ENCODE results near the gene SLCO1C1. TPM values are rescaled to one million over a fixed set of nuclear protein-coding genes. Genes with fewer than 3 reads are reported as not detected.
"Not testable (repeated sequence)": the region's sequence is repeated elsewhere in the genome, so short reads cannot be mapped to it uniquely, and the experiment has no call there.

The SLCO1C1 gene
- total RNA-seq, 1 donor from 2014 or later, result not detected

DNA sequence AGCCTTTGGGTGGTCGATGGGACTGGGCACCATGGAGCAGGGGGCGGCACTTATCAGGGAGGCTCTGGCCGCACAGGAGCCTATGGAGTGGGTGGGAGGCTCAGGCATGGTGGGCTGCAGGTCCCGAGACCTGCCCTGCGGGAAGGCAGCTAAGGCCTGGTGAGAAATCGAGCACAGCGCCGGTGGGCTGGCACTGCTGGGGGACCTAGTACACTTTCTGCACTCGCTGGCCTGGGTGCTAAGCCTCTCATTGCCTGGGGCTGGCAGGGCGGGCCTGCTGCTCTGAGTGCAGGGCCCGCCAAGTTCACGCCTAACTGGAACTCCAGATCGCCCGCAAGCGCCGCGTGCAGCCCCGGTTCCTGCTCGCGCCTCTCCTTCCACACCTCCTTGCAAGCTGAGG, 82.3 kb downstream of the SLCO1C1 start:
- Histone ChIP-seq H2AFZ (ENCODE audit: low read depth, low read length) (no peak overlapping the region), H3K4me2 (ENCODE audit: low read length) (no peak overlapping the region), H3K4me1 (ENCODE audit: insufficient read depth, low read length) (no peaks in the 10 kb centered on the region), H3K4me3 (ENCODE audit: insufficient read depth, low read depth, low read length) (no peak overlapping the region), H3K27me3 (ENCODE audit: insufficient read depth, low read length) (no peaks in the 10 kb centered on the region), H3K27ac (ENCODE audit: low read depth, low read length) (no peak overlapping the region), H3K9me3 (ENCODE audit: insufficient read depth, low read depth, low read length) (no peaks in the 10 kb centered on the region), H4K20me1 (ENCODE audit: insufficient read depth, low read length) (no peaks in the 10 kb centered on the region), H3K36me3 (ENCODE audit: insufficient read depth, low read length) (no peaks in the 10 kb centered on the region), H3K79me2 (ENCODE audit: insufficient read depth, low read length) (no peaks in the 10 kb centered on the region), H3K9ac (ENCODE audit: low read length) (no peak overlapping the region)
- H3K9me3 Mint-ChIP-seq (ENCODE audit: unreplicated experiment), result peaks cover 7% of the 10 kb centered on the region
- peaks cover 2% of the 10 kb centered on the region for H3K4me1 Mint-ChIP-seq (ENCODE audit: low read depth, unreplicated experiment)
- H3K36me3 Mint-ChIP-seq (ENCODE audit: low read depth, unreplicated experiment), result no peaks in the 10 kb centered on the region
- no peak overlapping the region for H3K27ac Mint-ChIP-seq (ENCODE audit: unreplicated experiment)
- TF ChIP-seq CTCF (IDR thresholded peaks at IDR 0.05; ENCODE audit: insufficient read depth, low read depth, low read length) (no peak), EZH2 (IDR thresholded peaks at IDR 0.05; ENCODE audit: insufficient read depth, low read length) (no peak)
- no peak overlapping the region for H3K4me3 Mint-ChIP-seq (ENCODE audit: unreplicated experiment)
- no peak for DNase-seq (ENCODE audit: low read depth)
- no peaks in the 10 kb centered on the region for H3K27me3 Mint-ChIP-seq (ENCODE audit: low read depth, unreplicated experiment)
- no peak for FAIRE-seq

DNA sequence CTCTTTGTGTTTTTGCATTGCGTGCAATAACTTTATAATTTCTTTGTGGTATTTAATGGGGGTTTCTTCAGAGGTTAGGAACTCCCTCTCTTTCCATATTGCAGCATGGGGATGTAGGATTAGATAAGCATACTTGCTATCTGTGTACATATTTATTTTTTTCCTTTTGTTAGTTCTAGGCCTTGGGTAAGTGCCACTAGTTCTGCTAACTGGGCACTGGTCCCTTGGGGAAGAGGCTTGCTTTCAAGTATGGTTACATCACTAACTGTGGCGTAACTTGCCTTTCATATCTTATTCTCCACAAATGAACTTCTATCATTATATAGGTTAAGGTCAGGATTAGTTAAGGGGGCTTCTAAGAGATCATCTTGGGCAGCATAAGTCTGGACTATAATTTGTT, 83.8 kb downstream of the SLCO1C1 start:
- H3K4me3 Mint-ChIP-seq (ENCODE audit: unreplicated experiment), result no peak overlapping the region
- H3K27me3 ChIP-seq (ENCODE audit: insufficient read depth, low read length), result no peaks in the 10 kb centered on the region
- TF ChIP-seq CTCF (IDR thresholded peaks at IDR 0.05; ENCODE audit: insufficient read depth, low read depth, low read length), result no peak
- TF ChIP-seq EZH2 (IDR thresholded peaks at IDR 0.05; ENCODE audit: insufficient read depth, low read length), result no peak
- no peaks in the 10 kb centered on the region for H4K20me1 ChIP-seq (ENCODE audit: insufficient read depth, low read length)
- no peak overlapping the region for H3K27ac ChIP-seq (ENCODE audit: low read depth, low read length)
- H3K4me1 Mint-ChIP-seq (ENCODE audit: low read depth, unreplicated experiment), result peaks cover 2% of the 10 kb centered on the region
- DNase-seq (ENCODE audit: low read depth), result no peak
- H3K27me3 Mint-ChIP-seq (ENCODE audit: low read depth, unreplicated experiment), result no peaks in the 10 kb centered on the region
- H3K79me2 ChIP-seq (ENCODE audit: insufficient read depth, low read length), result no peaks in the 10 kb centered on the region
- no peak overlapping the region for H3K4me3 ChIP-seq (ENCODE audit: insufficient read depth, low read depth, low read length)
- H3K27ac Mint-ChIP-seq (ENCODE audit: unreplicated experiment), result no peak overlapping the region
- no peak overlapping the region for H2AFZ ChIP-seq (ENCODE audit: low read depth, low read length)
- no peak for FAIRE-seq
- H3K9ac ChIP-seq (ENCODE audit: low read length), result no peak overlapping the region
- H3K9me3 Mint-ChIP-seq (ENCODE audit: unreplicated experiment), result peaks cover 7% of the 10 kb centered on the region
- H3K4me1 ChIP-seq (ENCODE audit: insufficient read depth, low read length), result no peaks in the 10 kb centered on the region
- H3K36me3 Mint-ChIP-seq (ENCODE audit: low read depth, unreplicated experiment), result no peaks in the 10 kb centered on the region
- H3K9me3 ChIP-seq (ENCODE audit: insufficient read depth, low read depth, low read length), result no peaks in the 10 kb centered on the region
- H3K36me3 ChIP-seq (ENCODE audit: insufficient read depth, low read length), result no peaks in the 10 kb centered on the region
- no peak overlapping the region for H3K4me2 ChIP-seq (ENCODE audit: low read length)

DNA sequence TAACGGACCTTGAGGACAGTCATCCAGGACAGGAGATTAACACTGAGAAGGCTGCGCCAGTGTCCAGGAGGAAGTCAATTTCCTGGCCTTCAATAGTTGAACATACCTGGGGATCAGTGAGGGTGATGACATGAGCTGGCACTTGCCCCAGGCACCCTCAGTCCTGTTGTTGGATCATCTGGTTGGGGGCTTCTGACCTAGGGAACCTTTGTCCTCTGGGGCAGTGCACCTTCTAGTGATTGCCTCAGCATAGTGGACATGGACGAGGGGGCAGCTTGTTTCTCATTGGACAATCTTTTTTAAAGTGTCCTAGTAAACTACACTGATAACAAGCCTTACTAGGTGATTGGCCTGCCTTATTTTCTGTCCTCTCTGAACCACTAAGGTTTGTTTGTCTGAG, 84.8 kb downstream of the SLCO1C1 start:
- H3K9me3 Mint-ChIP-seq (ENCODE audit: unreplicated experiment); H3K4me2 ChIP-seq (ENCODE audit: low read length); H3K4me1 ChIP-seq (ENCODE audit: insufficient read depth, low read length); DNase-seq (ENCODE audit: low read depth); H3K27me3 Mint-ChIP-seq (ENCODE audit: low read depth, unreplicated experiment); H3K36me3 ChIP-seq (ENCODE audit: insufficient read depth, low read length); FAIRE-seq; H3K27ac Mint-ChIP-seq (ENCODE audit: unreplicated experiment); H4K20me1 ChIP-seq (ENCODE audit: insufficient read depth, low read length); H3K4me3 ChIP-seq (ENCODE audit: insufficient read depth, low read depth, low read length); H3K9ac ChIP-seq (ENCODE audit: low read length); H3K27ac ChIP-seq (ENCODE audit: low read depth, low read length); H3K4me1 Mint-ChIP-seq (ENCODE audit: low read depth, unreplicated experiment); H3K9me3 ChIP-seq (ENCODE audit: insufficient read depth, low read depth, low read length); H3K79me2 ChIP-seq (ENCODE audit: insufficient read depth, low read length); H3K36me3 Mint-ChIP-seq (ENCODE audit: low read depth, unreplicated experiment); H3K4me3 Mint-ChIP-seq (ENCODE audit: unreplicated experiment); H2AFZ ChIP-seq (ENCODE audit: low read depth, low read length); H3K27me3 ChIP-seq (ENCODE audit: insufficient read depth, low read length): not testable (repeated sequence)

DNA sequence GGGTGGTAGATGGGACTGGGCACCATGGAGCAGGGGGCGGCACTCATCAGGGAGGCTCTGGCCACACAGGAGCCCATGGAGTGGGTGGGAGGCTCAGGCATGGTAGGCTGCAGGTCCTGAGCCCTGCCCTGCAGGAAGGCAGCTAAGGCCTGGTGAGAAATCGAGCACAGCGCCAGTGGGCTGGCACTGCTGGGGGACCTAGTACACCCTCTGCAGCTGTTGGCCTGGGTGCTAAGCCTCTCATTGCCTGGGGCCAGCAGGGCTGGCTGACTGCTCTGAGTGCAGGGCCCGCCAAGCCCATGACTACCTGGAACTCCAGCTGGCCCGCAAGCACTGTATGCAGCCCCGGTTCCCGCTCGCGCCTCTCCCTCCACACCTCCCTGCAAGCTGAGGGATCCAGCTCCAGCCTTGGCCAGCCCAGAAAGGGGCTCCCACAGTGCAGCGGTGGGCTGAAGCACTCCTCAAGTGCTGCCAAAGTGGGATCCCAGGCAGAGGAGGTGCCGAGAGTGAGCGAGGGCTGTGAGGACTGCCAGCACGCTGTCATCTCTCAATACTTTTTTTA, 88.7 kb downstream of the SLCO1C1 start:
- not testable (repeated sequence) for H3K4me3 ChIP-seq (ENCODE audit: insufficient read depth, low read depth, low read length); H3K4me2 ChIP-seq (ENCODE audit: low read length); H3K79me2 ChIP-seq (ENCODE audit: insufficient read depth, low read length); H3K9ac ChIP-seq (ENCODE audit: low read length); H3K36me3 ChIP-seq (ENCODE audit: insufficient read depth, low read length); H4K20me1 ChIP-seq (ENCODE audit: insufficient read depth, low read length); H3K9me3 ChIP-seq (ENCODE audit: insufficient read depth, low read depth, low read length); H3K27me3 ChIP-seq (ENCODE audit: insufficient read depth, low read length); H3K4me1 Mint-ChIP-seq (ENCODE audit: low read depth, unreplicated experiment); FAIRE-seq; H3K27ac Mint-ChIP-seq (ENCODE audit: unreplicated experiment); H2AFZ ChIP-seq (ENCODE audit: low read depth, low read length); H3K9me3 Mint-ChIP-seq (ENCODE audit: unreplicated experiment); H3K36me3 Mint-ChIP-seq (ENCODE audit: low read depth, unreplicated experiment); DNase-seq (ENCODE audit: low read depth); H3K27ac ChIP-seq (ENCODE audit: low read depth, low read length); H3K4me1 ChIP-seq (ENCODE audit: insufficient read depth, low read length); H3K27me3 Mint-ChIP-seq (ENCODE audit: low read depth, unreplicated experiment); H3K4me3 Mint-ChIP-seq (ENCODE audit: unreplicated experiment)
